GM23248 (cell line): ENCODE results near the gene FOXN3.

Experiments
- EZH2 ChIP-seq: fragments of 200-600 bp; sonication (generic); IDR thresholded peaks from 2 replicates; pipeline ENCODE4 v1.6.1; 2018; ENCODE audit warnings: antibody characterized with exemption, mild to moderate bottlenecking; ENCODE audit not compliant: insufficient read depth, poor library complexity, severe bottlenecking
- EZH2phosphoT487 ChIP-seq: fragments of 200-600 bp; sonication (generic); IDR thresholded peaks from 2 replicates; pipeline ENCODE4 v1.6.1; 2018; ENCODE audit warnings: antibody characterized with exemption, moderate library complexity, mild to moderate bottlenecking, low read depth; ENCODE audit not compliant: insufficient read depth

- no peak for TF ChIP-seq EZH2
- TF ChIP-seq EZH2phosphoT487, result no peak
Observed at GRCh38 chr14:89401241-89401640, 15.8 kb downstream of the FOXN3 start.
